GM12878 (cell line): ENCODE measurements around the gene TPRN. TPM values are rescaled to one million over a fixed set of nuclear protein-coding genes. Genes with fewer than 3 reads are reported as not detected.
A peak's percentile ranks its signal among the peaks of the same experiment; 100 is the strongest.

Experiments
- ATAC-seq: fragments of 200-7000 bp; cut with Tn5 transposase; 3 replicates; pipeline ENCODE4 v1.9.1; 2020; ENCODE audit warnings: mild to moderate bottlenecking, moderate library complexity
- BruUV-seq: library from RNA; stranded (reverse); fragments of 400-500 nt; replicated peaks from 2 replicates; lab custom pipeline; 2021; lab: Mats Ljungman, UMichigan
- CTCF ChIA-PET: fragments of 300-600 bp; sonication (Branson Sonifier 250); formaldehyde crosslinking; extraction: SDS; loops from one replicate; lab custom pipeline; 2021; ENCODE audit warnings: inconsistent platforms; lab: Yijun Ruan, JAX
- POLR2A ChIA-PET: fragments of 350-600 bp; formaldehyde crosslinking; extraction: SDS; loops from one replicate; lab custom pipeline; 2021; ENCODE audit warnings: inconsistent platforms; lab: Charles Lee
- RAD21 ChIA-PET: fragments of 300-600 bp; sonication (Branson Sonifier 250); formaldehyde crosslinking; loops from one replicate; lab custom pipeline; 2023; ENCODE audit warnings: antibody characterized with exemption; ENCODE audit not compliant: unreplicated experiment; lab: Charles Lee
- SMC1A ChIA-PET: fragments of 300-600 bp; sonication (Branson Sonifier 250); formaldehyde crosslinking; loops from one replicate; lab custom pipeline; 2023; ENCODE audit not compliant: unreplicated experiment, uncharacterized antibody; lab: Charles Lee
- DNase-seq: peaks from one replicate; pipeline ENCODE4 v3.0.0-alpha.2; 2011; ENCODE audit warnings: low read depth, low spot score
- FAIRE-seq: peaks from 3 replicates; lab custom pipeline; 2011; peaks lifted over from hg19 to GRCh38; lab: Jason Lieb, UNC
- H2AFZ ChIP-seq: 2 replicates; pipeline ENCODE4 v1.6.0; 2011; ENCODE audit warnings: low read depth, low read length, control low read depth; ENCODE audit not compliant: control insufficient read depth
- H3K27ac ChIP-seq: 2 replicates; pipeline ENCODE4 v1.5.1; 2011; ENCODE audit warnings: control low read depth; ENCODE audit not compliant: control insufficient read depth, insufficient read depth
- H3K27me3 ChIP-seq, 2 experiments: replicated peaks in 1 of 2; 2 replicates each; pipeline versions ENCODE4 v1.6.0 to v1.6.1; 2011; ENCODE audit warnings: low read length in 1 of 2; ENCODE audit not compliant: control insufficient read depth in 2 of 2, insufficient read depth in 2 of 2
- H3K36me3 ChIP-seq, 2 experiments: 2 replicates each; pipeline ENCODE4 v1.5.1; 2011; ENCODE audit warnings: low read length in 1 of 2; ENCODE audit not compliant: control insufficient read depth in 2 of 2, insufficient read depth in 2 of 2
- H3K4me1 ChIP-seq: 2 replicates; pipeline ENCODE4 v1.6.1; 2011; ENCODE audit warnings: mild to moderate bottlenecking, low read length, moderate library complexity, mixed read lengths; ENCODE audit not compliant: control insufficient read depth, insufficient read depth
- H3K4me2 ChIP-seq: 2 replicates; pipeline ENCODE4 v1.6.0; 2011; ENCODE audit warnings: control low read depth; ENCODE audit not compliant: control insufficient read depth, insufficient read depth
- H3K4me3 ChIP-seq: fragments of 200-600 bp; sonication (generic); 2 replicates; pipeline ENCODE4 v1.5.1; 2016
- H3K79me2 ChIP-seq: 2 replicates; pipeline ENCODE4 v1.6.0; 2011; ENCODE audit warnings: low read length; ENCODE audit not compliant: control insufficient read depth, insufficient read depth
- H3K9ac ChIP-seq: 2 replicates; pipeline ENCODE4 v1.8.0; 2011; ENCODE audit warnings: low read length, control low read depth, mixed read lengths; ENCODE audit not compliant: control insufficient read depth, insufficient read depth
- H3K9me3 ChIP-seq: replicated peaks from 3 replicates; pipeline ENCODE4 v1.5.1; 2011; ENCODE audit warnings: mild to moderate bottlenecking, low read length; ENCODE audit not compliant: control insufficient read depth, insufficient read depth
- H4K20me1 ChIP-seq: 2 replicates; pipeline ENCODE4 v1.6.0; 2011; ENCODE audit not compliant: control insufficient read depth, insufficient read depth
- CEBPB ChIP-seq, 2 experiments: fragments of 150-350 bp in 1 of 2; IDR thresholded peaks; 2 replicates each; pipeline ENCODE4 v1.6.1; 2012 to 2014; ENCODE audit warnings: low read depth in 2 of 2, low read length in 2 of 2, borderline replicate concordance in 1 of 2, inconsistent platforms in 1 of 2
- NBN ChIP-seq: fragments of 450-650 bp; IDR thresholded peaks from 2 replicates; pipeline ENCODE4 v1.6.1; 2016
- NRF1 ChIP-seq: conservative IDR thresholded peaks from 2 replicates; pipeline ENCODE4 v1.6.1; 2011; ENCODE audit warnings: mild to moderate bottlenecking, low read depth, low read length, improper control_type of control experiment
- SIX5 ChIP-seq: IDR thresholded peaks from 2 replicates; pipeline ENCODE4 v1.6.1; 2011; ENCODE audit warnings: mild to moderate bottlenecking, low read depth, low read length, moderate library complexity; ENCODE audit not compliant: severe bottlenecking
- SMC3 ChIP-seq: IDR thresholded peaks from 2 replicates; pipeline ENCODE4 v1.6.1; 2011; ENCODE audit warnings: low read length, improper control_type of control experiment, borderline replicate concordance
- WRNIP1 ChIP-seq: IDR thresholded peaks from 2 replicates; pipeline ENCODE4 v1.6.1; 2011; ENCODE audit warnings: low read depth, low read length, improper control_type of control experiment, borderline replicate concordance
- ZNF24 ChIP-seq: fragments of 450-650 bp; IDR thresholded peaks from 2 replicates; pipeline ENCODE4 v1.6.1; 2017; ENCODE audit warnings: antibody characterized with exemption, mild to moderate bottlenecking
- WGBS: methylation state at CpG from one replicate; pipeline ENCODE4 v1.1.6; 2016; ENCODE audit warnings: low lambda C conversion rate; ENCODE audit not compliant: insufficient replicate concordance, insufficient coverage; ENCODE audit errors: missing lambda C conversion rate; 5-methylcytosine and 5-hydroxymethylcytosine counted together
- in situ Hi-C: fragments of 300-500 bp; cut with MboI; formaldehyde crosslinking; loops from 9 replicates; pipeline ENCODE4 v1.14.3; 2018; ENCODE audit warnings: mixed read lengths
- intact Hi-C: fragments of 100-400 bp; cut with micrococcal nuclease; formaldehyde crosslinking; loops from one replicate; pipeline ENCODE4 v1.14.2; 2022; ENCODE audit not compliant: unreplicated experiment
- polyA plus RNA-seq, 11 experiments: library from polyadenylated mRNA; depleted of rRNA in 4 of 11; unstranded in 6 of 11; stranded (reverse) in 5 of 11; fragments of >200 nt; fragmentation: Nextera tagmentation in 4 of 11; fragmentation: Illumina TruSeq in 1 of 11; extraction: Ambion mirVana in 4 of 11; extraction: Trizol in 1 of 11; gene quantifications; 1 replicate in 1 of 11; 2 replicates in 10 of 11; pipeline versions ENCODE4 v1.2.1 to v1.2.3, GENCODE V29; 2011 to 2016; ENCODE audit warnings: inconsistent platforms in 2 of 11, missing spikeins in 2 of 11, low read depth in 1 of 11
- total RNA-seq, 4 experiments: library from RNA; depleted of rRNA in 3 of 4; stranded (reverse); fragments of >200 nt in 3 of 4; fragmentation: Illumina TruSeq in 1 of 4; extraction: Trizol in 1 of 4; gene quantifications; 2 replicates each; pipeline versions ENCODE4 v1.2.1 to v1.2.3, GENCODE V29; 2013 to 2021

Gene TPRN
- total and polyA plus RNA-seq, 10 of the 15 experiments (the other 5 are each of a cell fraction or from before 2014, with no cell fraction given), result 0.18 to 19.5 (median 3.1) TPM

GRCh38 chr9:137202966-137203365 is 2.4 kb upstream of the TPRN start:
- no TSS peak for BruUV-seq
- Histone ChIP-seq H3K9me3 (no peaks in the 10 kb centered on the region), H3K27me3 (no peaks in the 10 kb centered on the region), H3K9ac (no peak overlapping the region), H3K36me3 (no peaks in the 10 kb centered on the region), H4K20me1 (no peaks in the 10 kb centered on the region), H3K4me3 (no peak overlapping the region), H3K79me2 (peaks cover 45% of the 10 kb centered on the region), H3K4me1 (peaks cover 43% of the 10 kb centered on the region), H3K4me2 (peak overlapping the region; percentile 41; the same call in 1 of the 2 replicates), H2AFZ (no peak overlapping the region), H3K27ac (no peak overlapping the region)
- in situ Hi-C loops, result no loop called here
- ATAC-seq (no peak), DNase-seq (no peak), FAIRE-seq (no peak)
- TF ChIP-seq ZNF24 (no peak), NRF1 (no peak), SIX5 (no peak), WRNIP1 (no peak), SMC3 (no peak), NBN (no peak), CEBPB (IDR thresholded peaks at IDR 0.05; ENCODE audit: borderline replicate concordance in 1 of 2, low read depth in 2 of 2, low read length in 2 of 2) (no peak)
- ChIA-PET SMC1A (interaction anchor here (0.7 to 4.6 kb wide), 2 partner anchors 17 to 21 kb away, joined by 3 to 18 read pairs; partner anchors contain the start of genes CYSRT1 and RNF208), CTCF (interaction anchor here (1.3 to 1.7 kb wide), 3 partner anchors 25 to 46 kb away, joined by 3 to 6 read pairs (median 3); partner anchors contain the start of gene RNF224), RAD21 (interaction anchor here (0.8 to 1.2 kb wide), 3 partner anchors 19 to 53 kb away, joined by 3 to 7 read pairs (median 3); partner anchors contain the start of gene RNF208), POLR2A (interaction anchor here (0.7 to 8.0 kb wide), 3 partner anchors 20 to 68 kb away, joined by 3 to 68 read pairs (median 29); partner anchors contain the start of genes CYSRT1 and RNF208)
- 45% methylated on average over 8 of the region's 8 CpGs for WGBS
- intact Hi-C loops, result no loop called here
